Ramos (cell line): ENCODE results near the gene MRPL40.
"Not testable (repeated sequence)": the region's sequence is repeated elsewhere in the genome, so short reads cannot be mapped to it uniquely, and the experiment has no call there.

Experiments
- in situ Hi-C: fragments of 300-500 bp; cut with MboI; formaldehyde crosslinking; loops from one replicate; pipeline ENCODE4 v1.14.3; 2022; ENCODE audit warnings: low sequenced_read_pairs; ENCODE audit not compliant: unreplicated experiment

The MRPL40 gene

DNA sequence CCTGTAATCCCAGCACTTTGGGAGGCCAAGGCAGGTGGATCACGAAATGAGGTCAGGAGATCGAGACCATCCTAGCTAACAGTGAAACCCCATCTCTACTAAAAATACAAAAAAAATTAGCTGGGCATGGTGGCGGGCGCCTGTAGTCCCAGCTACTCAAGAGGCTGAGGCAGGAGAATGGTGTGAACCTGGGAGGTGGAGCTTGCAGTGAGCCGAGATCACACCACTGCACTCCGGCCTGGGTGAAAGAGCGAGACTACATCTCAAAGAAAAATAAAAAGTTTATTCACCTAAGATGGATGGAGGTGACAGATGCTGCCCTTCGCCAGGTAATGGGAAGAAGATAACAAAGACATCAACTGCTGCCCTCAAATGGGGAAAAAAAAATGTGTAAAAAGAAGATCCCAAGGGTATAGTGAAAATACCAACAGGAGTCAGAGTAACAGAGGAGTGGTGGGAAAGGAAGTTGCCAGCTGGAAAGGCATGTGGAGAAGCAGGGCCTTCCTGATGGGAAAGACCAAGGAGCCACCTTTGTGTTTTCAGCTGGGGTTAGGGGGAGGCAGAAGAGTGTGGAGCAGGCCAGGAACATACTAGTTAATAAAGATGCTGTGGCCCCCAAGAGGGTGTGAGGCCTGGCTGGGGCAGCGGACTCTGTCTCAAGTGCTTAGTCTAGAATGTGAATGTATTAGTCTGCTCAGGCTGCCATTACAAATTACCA is 4.3 kb downstream of the MRPL40 start:
- in situ Hi-C loops = not testable (repeated sequence)

DNA sequence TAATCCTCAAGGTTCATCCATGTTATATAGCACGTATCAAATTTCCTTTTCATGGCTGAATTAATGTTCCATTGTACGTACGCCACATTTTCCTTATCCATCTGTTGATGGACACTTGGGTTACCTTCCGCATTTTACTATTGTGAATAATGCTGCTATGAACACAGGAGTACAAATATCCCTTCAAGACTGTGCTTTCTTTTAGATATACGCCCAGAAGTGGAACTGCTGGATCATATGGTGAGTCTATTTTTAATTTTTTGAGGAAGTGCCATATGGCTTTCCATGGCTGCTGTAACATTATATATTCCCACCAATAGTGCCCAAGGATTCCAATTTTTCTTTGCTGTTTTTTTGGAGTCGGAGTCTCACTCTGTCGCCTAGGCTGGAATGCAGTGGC is 6.0 kb downstream of the MRPL40 start:
- in situ Hi-C loops = no loop called here

DNA sequence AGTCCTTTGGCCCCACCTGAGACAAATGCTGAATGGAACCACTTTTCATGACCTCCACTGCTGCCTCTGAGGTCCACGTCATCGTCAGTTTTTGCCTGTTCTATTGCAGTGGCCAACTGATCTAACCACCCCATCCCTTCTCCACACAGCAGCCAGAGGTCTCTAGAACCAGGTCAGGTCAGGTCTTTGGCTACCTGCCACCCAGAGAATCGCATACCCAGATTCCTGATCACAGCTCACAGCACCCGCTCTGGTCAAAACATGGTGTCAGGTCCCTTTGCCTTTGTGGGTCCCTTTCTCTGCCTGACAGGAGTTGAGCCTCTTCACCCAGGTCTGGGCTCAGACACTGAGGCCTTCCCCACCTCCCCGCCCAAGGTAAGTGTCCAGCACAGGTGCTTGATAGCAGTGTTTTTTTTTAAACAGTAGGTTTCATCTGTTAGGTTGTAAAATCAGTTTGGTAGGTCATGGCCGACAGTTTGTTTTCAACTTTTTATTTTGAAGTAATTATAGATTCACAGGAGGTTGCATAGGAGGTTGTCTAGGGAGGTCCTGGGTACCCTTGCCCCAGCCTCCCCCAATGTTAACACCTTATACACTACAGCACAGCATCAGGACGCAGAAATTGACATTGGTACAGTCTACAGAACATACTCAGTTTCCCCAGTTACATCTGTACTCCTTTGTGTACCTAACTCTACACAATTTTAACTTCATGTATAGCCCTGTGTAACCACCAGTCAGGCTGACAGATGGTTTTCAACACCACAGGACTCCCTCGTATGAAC is 8.3 kb downstream of the MRPL40 start:
- in situ Hi-C loops = no loop called here

DNA sequence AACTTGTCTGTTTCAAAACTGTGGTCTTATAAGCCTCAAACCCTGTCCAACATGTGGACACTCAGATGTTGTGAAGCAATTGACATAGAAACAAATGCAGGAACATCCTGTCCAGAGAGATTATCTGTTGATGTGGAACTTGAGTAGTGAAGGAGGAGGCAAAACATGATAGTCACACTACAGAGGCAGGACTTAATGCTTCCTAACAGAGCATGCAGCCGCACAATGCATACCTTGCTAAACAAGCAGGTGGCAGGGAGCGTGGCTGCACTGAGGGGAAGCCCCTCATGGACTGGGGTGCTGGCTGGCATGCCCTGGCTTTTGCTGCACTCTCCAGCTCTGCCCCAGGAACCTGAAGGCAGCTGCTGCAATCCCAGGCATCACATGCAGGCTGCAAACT is 9.8 kb downstream of the MRPL40 start:
- in situ Hi-C loops = no loop called here

DNA sequence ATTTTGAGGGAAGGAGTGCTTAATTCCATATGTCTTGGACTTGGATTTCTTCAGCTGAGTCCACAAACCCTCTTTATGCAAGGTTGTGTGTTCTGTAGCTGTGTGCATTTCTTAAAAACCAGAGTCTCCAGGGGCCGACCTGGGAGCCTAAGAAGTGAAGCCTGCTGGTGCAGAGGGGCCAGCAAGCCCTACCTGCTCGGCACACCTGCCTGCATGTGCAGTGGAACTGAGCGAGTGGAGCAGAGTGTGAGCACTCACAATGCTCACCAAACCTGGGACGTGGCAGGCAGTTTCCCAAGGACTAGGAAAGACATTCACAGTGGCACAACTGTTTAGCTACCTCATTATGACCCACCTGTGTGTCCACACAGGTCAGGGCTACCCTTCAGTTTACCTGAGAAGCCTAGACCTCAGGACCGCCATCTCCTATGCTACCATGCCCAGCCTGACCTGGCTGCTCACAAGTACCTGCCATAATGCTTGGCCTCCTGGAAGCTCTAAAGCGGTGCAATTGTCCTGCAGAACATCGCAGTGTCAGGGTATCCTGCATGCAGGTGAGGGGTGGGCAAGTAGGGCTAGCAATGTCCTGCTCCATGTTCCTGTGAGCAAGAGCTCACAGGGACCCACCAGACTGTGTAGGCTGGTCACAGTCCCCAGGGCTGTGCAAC is 11.3 kb downstream of the MRPL40 start:
- in situ Hi-C loops = no loop called here

DNA sequence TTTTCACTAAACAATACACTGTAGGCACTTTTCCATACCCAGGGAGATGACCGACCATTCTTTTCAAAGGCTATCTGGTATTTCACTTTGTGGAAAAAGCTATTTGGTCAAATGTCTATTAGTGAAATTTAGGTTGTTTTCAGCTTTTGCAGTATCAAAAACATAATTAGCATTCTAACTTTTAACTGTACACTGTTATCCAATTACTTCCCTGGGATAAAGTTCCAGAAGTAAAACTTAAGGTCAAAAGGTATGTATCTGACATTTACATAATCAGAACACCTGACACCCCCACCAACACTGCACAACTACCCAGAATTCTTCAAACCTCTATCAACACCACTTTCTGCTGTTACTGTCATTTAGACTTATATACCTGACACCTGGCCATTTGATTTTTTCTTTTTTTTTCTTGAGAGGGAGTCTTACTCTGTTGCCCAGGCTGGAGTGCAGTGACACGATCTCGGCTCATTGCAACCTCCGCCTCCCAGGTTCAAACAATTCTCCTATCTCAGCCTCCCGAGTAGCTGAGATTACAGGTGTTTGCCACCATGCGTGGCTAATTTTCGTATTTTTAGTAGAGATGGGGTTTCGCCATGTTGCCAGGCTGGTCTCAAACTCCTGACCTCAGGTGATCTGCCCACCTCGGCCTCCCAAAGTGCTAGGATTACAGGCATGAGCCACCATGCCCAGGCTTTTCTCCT is 13.1 kb downstream of the MRPL40 start:
- in situ Hi-C loops = not testable (repeated sequence)

DNA sequence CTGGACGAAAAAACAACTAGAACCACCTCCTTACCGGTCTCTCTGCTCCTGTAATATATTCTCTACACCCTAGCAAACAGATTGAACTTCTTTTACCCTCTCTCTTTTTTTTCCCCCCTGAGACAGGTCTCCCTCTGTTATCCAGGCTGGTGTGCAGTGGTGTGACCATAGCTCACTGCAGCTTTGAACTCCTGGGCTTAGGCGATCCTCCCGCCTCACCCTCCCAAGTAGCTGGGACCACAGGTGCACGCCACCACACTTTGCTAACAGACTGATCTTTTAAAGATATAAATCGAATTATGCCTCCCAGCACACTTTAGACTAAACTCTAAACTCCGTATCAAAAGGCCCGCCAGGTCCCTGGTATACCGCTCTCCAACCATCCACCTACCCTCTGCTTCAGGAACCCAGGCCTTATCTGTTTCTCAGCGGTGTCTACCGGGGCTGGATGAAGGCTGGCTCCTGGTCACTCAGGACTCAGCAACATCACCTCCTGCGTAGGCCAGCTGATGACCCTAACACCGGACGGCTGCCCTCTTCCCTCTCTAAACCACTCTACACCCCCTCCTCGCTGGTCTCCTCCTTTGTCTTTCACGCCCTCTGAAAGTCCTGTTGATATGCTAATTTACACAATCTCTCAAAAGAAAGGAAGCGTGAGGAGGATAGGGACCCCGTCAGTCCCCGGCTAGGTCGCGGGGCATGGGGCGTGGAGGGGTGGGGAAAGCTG is 14.4 kb downstream of the MRPL40 start:
- in situ Hi-C loops = no loop called here

DNA sequence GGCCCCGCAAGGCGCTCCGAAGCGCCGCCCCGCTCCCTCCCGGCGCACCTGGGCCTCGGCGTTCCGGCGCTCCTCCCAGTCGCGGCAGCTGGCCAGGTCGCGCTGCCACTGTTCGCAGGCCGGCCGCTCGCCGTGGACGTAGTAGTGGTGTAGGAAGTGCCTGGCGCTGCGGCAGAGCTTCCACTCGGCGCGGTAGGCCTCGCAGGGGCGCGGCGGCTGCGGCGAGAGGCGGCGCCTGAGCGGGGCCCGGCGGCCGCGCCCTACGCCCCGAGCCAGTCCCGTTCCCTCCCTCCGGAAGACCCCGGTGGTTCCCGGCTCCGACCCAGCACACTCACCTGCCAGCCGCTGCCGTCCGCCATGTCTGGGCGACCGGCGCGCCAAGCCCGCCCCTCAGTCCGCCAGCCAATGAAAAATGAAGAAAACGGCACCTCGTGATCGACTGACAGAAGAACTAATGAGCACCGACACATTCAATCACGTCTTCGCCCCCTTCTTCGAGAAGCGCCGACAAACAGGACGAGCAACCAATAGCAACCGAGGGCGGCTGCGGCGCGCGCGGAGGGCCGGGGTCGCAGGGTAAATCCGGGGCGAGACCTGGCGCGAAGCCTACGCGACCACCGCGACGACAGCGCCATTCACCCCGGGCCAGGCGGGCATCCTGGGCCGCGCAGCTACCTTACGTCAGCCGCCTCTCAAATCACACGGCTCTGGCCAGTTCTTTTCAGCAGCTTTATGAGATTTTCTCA is 15.2 kb downstream of the MRPL40 start, which contains the start of gene C22orf39:
Gene C22orf39, minus strand, starts transcription at position 382 of the 746 bp plus-strand sequence. Its CDS starts 23 bp downstream, at position 359.
- in situ Hi-C loops = no loop called here

DNA sequence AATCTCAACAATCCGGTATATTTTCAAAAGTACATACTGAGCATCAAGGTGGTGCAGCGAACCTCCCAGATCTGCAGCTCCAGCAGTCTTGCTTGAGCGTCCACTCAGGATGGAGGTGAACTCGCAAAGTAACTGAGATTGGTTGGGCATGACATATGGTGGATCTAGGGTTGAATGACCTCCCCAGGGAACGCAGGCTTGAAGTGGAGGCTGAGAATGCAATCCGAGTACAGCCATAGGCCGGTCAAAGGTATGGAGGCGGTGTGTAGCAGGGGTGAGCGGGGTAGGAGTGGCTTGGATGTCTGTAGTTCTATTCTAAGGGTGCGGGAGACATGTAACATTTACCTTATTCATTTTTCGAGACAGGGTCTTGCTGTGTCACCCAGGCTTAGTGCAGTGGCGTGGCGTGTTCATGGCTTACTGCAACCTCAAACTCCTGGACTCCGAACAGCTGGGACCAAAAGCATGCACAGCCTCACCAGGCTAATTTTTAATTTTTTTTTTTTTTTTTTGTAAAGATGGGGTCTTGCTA is 15.8 kb downstream of the MRPL40 start:
- in situ Hi-C loops = no loop called here

DNA sequence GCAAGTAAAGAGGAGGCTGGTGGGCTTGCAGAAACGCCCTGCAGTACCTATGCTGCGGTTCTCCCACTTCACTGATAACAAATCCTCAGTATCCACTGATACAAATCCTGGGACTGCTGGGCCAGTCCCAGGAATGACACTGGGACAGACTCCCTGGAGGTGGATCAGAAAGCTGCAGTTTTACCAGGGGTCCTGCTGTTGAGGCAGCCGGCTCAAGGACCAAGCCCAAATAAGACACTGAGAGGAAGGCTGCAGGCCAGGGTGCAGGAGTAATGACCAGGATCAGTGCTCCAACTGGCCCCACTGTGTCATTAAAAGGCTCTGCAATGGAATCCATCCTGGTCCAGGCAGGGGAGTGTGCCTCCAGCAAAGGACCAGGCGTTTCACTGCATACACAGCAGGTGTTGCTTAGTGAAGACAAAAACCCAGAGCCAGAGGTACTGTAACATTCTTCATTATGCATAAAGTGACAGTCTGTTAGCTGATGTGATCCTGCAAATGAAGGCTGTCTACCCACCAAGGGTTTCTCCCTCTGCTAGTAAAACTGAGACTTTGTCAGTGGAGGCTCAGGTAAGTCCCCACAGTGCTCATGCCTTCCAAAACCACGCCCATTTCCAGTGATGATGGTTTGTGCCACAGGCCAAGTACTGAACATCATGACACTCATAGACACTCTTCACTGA is 16.5 kb downstream of the MRPL40 start:
- in situ Hi-C loops = no loop called here

DNA sequence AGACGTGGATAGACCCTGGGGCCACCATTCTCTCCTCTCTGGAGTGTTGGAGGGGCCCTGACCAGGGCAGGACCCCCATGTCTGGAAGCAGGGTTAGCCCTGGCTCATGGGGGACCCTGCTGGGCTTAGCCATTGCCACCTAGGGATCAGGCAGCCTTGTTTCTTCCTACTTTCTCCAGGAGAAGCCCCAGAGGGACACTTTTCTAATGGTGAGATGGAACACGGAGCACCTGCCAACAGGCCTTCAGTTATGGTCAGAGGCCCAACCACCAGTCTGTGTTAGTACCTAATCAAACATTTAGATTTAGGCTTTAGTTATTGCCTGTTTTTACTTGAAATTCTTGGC is 17.1 kb downstream of the MRPL40 start:
- in situ Hi-C loops = no loop called here

DNA sequence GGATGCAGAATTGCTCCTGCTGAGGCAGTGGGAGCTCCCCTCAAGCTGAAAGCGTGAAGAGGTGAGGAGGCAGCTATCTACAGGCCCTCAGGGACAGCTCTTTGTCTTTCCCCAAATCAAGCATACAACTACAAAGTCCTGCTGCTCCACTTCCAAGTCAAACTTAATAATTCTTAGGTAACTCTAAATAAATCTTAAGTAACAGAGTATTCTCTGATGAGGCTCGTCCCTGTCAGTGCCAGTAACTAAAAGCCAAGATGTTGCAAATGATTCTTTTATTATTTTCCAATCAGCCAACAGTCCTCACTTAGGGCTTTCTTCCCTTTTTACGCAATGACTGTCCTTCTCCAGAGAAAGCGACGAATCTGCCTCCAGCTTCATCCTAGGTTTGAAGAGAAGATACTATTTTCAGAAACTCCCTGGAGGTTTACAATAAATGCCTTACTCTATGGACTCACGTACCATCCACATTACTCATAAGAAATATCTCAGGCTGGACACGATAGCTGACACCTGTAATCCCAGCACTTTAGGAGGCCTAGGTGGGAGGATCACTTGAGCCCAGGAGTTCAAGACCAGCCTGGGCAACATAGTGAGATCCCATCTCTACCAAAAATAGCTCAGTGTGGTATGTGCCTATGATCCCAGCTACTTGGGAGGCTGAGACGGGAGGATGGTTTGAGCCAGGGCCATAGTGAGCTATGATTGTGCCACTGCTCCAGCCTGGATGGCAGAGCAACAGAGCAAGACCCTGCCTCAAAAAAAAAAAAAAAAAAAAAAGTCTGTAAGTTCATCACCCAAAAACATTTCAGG is 18.2 kb downstream of the MRPL40 start:
- in situ Hi-C loops = no loop called here

DNA sequence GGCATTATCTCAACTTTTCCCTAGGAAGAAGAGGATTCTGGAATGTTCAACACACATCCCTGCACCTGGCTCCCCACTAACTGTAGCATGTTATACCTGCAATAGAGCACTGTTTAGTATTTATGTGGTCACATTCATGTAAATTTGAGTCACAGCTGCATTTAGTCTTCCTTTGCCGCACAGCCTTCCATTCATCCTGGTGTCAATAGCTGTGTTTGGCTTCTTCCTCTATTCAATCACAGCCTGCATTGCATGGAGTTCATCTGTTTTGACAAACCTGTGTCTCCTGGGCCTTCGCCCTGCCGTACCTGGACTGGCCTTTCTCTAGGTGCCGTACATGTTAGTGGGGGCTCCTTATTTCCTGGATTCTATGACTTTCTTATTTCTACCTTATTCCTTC is 19.2 kb downstream of the MRPL40 start:
- in situ Hi-C loops = no loop called here

DNA sequence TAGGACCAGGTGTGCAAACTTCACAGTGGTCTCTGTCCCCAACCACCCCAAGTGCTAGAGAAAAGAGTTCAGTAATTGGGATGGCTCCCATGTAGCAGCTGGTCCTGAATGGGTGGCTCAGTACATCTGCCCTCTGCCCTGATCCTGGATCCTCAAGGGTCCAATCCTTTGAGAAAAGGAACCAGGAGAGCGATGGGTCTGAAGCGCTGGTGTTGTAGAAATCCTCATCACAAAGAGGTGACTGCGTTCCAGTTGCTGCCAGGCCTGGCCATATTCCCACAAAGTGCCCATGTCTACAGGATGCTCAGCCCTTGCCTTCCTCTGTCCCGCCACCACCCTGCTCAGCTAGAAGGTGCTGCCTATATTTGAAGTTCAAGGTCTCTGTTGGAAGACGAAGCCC is 21.4 kb downstream of the MRPL40 start:
- in situ Hi-C loops = no loop called here

DNA sequence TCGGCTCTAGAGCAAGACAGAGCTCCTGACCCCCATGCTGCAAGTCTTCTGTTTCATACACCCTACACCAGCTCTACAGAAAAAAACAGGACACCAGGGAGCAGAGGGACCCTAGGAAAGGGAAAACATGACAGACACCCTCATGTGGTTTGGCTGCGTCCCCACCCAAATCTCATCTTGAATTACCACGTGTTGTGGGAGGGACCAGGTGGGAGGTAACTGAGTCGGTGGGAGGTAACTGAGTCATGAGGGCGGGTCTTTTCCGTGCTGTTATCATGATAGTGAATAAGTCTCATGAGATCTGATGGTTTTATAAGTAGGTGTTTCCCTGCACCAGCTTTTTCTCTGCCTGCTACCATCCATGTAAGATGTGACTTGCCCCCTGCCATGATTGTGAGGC is 21.8 kb downstream of the MRPL40 start:
- in situ Hi-C loops = no loop called here

DNA sequence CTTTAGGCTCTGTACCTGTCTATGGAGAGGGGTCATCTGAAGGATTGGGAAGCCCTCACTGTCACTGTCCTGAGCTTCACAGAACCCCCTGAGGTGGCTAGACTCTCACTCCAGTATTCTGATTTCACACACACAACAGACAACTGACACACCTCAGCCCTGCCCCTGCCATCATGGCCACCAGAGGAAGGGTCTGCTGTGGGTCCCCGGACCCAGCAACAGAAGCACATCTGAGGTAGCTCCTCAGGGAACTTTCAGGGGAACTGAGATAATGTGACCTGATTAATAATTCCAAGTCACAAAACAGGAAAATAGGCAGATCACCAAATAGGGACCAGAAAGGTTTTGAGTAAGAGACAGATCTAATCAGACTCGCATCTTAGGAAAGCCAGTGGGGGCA is 22.7 kb downstream of the MRPL40 start:
- in situ Hi-C loops = no loop called here

DNA sequence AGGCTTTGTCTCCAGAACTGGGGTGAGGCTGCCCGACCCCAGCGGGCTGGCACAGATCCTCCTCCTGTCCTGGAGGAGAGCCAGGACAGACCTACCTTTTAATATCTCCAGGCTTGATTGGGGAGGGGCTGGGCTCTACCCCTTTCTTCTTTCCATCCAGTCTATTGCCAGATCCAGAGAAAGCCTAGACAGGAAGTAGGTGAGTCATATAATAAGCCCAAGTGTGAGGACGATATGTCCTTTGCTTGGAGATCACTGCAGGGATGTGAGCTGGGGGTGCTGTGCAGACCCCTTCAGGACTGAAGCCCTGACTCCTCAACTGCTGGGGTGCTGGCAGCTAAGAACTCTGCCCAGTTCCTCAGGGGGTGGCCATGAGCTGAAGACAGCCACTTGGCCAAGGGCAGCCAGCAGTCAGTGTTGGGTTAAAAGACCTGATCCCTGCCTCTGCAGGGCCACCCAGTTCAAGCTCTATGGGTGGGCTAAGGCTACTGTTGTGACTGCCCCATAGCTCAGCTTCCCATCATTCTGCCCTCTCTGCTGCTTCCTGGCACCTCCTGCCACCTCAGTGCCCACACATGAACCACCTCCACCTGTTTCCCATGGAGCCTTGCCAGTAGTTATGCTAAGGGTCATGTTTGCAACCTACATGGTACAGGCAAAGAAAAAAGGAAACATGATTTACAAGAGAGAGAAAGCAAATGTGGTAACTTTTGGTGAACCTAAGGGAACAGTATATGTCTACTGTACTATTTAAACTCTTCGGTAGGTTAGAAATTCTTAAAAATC is 23.4 kb downstream of the MRPL40 start:
- in situ Hi-C loops = no loop called here
